ENCODE measurements around the gene NFATC3.

The NFATC3 gene

GRCh38 chr16:68265078-68265920 is 180.1 kb downstream of the NFATC3 start:
- DNase-seq (ENCODE audit: low spot score), result peak; percentile 79
- peak overlapping the region; percentile 98 for H3K27ac ChIP-seq
- POLR2A ChIA-PET (ENCODE audit: low non-redundant PET), result interaction anchor here (0.6 kb wide), 1 partner anchor 108 kb away, joined by 3 read pairs; no protein-coding TSS in a partner anchor
- no peak for TF ChIP-seq CTCF (conservative IDR thresholded peaks at IDR 0.05; ENCODE audit: low read depth)
- CTCF ChIA-PET, result no interaction called here

GRCh38 chr16:68267612-68268405 is 182.6 kb downstream of the NFATC3 start:
- TF ChIP-seq CTCF (conservative IDR thresholded peaks at IDR 0.05; ENCODE audit: low read depth), result no peak
- CTCF ChIA-PET, result interaction anchor here (1.2 kb wide), 1 partner anchor 61 kb away, joined by 3 read pairs; no protein-coding TSS in a partner anchor
- peak overlapping the region; percentile 28; the same call in 1 of the 2 replicates for H3K27ac ChIP-seq
- no peak for DNase-seq (ENCODE audit: low spot score)
- POLR2A ChIA-PET (ENCODE audit: low non-redundant PET), result no interaction called here

- no peak overlapping the region for H3K27ac ChIP-seq
- no peak for TF ChIP-seq CTCF (conservative IDR thresholded peaks at IDR 0.05; ENCODE audit: low read depth)
- no peak for DNase-seq (ENCODE audit: low spot score)
- ChIA-PET CTCF (interaction anchor here (1.6 kb wide), 1 partner anchor 59 kb away, joined by 4 read pairs; no protein-coding TSS in a partner anchor), POLR2A (ENCODE audit: low non-redundant PET) (no interaction called here)
These were observed 184.6 kb downstream of the NFATC3 start for GRCh38 chr16:68269793-68270192.

GRCh38 chr16:68270353-68270752 is 185.2 kb downstream of the NFATC3 start:
- POLR2A ChIA-PET (ENCODE audit: low non-redundant PET), result no interaction called here
- H3K27ac ChIP-seq, result no peak overlapping the region
- DNase-seq (ENCODE audit: low spot score), result no peak
- CTCF ChIA-PET, result interaction anchor here (1.6 kb wide), 1 partner anchor 59 kb away, joined by 4 read pairs; no protein-coding TSS in a partner anchor
- no peak for TF ChIP-seq CTCF (conservative IDR thresholded peaks at IDR 0.05; ENCODE audit: low read depth)

- TF ChIP-seq CTCF (conservative IDR thresholded peaks at IDR 0.05; ENCODE audit: low read depth), result no peak
- no peak for DNase-seq (ENCODE audit: low spot score)
- CTCF ChIA-PET, result interaction anchor here (1.6 kb wide), 1 partner anchor 10 kb away, joined by 3 read pairs; no protein-coding TSS in a partner anchor
- POLR2A ChIA-PET (ENCODE audit: low non-redundant PET), result interaction anchor here (1.3 kb wide), 1 partner anchor 37 kb away, joined by 3 read pairs; no protein-coding TSS in a partner anchor
- peak overlapping the region; percentile 53 for H3K27ac ChIP-seq
These were observed 187.5 kb downstream of the NFATC3 start for GRCh38 chr16:68272507-68273209.

All from RWPE1 (cell line).